ENCODE results near the gene EHHADH.

Gene EHHADH

GRCh38 chr3:185283374-185283935 is 29.6 kb upstream of the EHHADH start:
- H3K27ac ChIP-seq (ENCODE audit: low read depth, low read length), result no peak overlapping the region
- no peak overlapping the region for H2AK5ac ChIP-seq (ENCODE audit: low read length)
- no peaks in the 10 kb centered on the region for H3K27me3 ChIP-seq (ENCODE audit: insufficient read depth, low read length, poor library complexity)
- H3K23ac ChIP-seq (ENCODE audit: low read length), result no peak overlapping the region
- no peak overlapping the region for H4K5ac ChIP-seq (ENCODE audit: low read length)
- WGBS (ENCODE audit: extremely low coverage, insufficient coverage, low lambda C conversion rate), result no CpG with 5 or more reads among the region's 9 CpGs
- H3K4ac ChIP-seq (ENCODE audit: low read depth, low read length), result no peak overlapping the region
- H3K18ac ChIP-seq (ENCODE audit: low read length), result no peak overlapping the region
- peak overlapping the region; percentile 77 for H3K9ac ChIP-seq (ENCODE audit: low read length)
- H3K79me2 ChIP-seq (ENCODE audit: control insufficient read depth, insufficient read depth, low read length), result peaks cover 4% of the 10 kb centered on the region
- H3K56ac ChIP-seq (ENCODE audit: low read length), result peak overlapping the region; percentile 77
- peaks cover 2% of the 10 kb centered on the region for H3K79me1 ChIP-seq (ENCODE audit: low read length)
- no peak overlapping the region for H2BK120ac ChIP-seq (ENCODE audit: low read depth, low read length)
- no peak for DNase-seq
- H2BK5ac ChIP-seq (ENCODE audit: low read length), result no peak overlapping the region
- H3K4me1 ChIP-seq (ENCODE audit: control insufficient read depth, low read depth, low read length), result peaks cover 7% of the 10 kb centered on the region
- H3K4me2 ChIP-seq (ENCODE audit: low read length), result peak overlapping the region; percentile 69
- H3K36me3 ChIP-seq (ENCODE audit: control insufficient read depth, insufficient read depth, low read length), result no peaks in the 10 kb centered on the region
- peak overlapping the region; percentile 81 for H3K4me3 ChIP-seq (ENCODE audit: low read length)
- no peak overlapping the region for H4K8ac ChIP-seq (ENCODE audit: low read depth, low read length)
- H2BK15ac ChIP-seq (replicated peaks; ENCODE audit: low read depth), result no peak overlapping the region

GRCh38 chr3:185282696-185283373 is 29.0 kb upstream of the EHHADH start:
- H2BK5ac ChIP-seq (ENCODE audit: low read length), result no peak overlapping the region
- H3K4ac ChIP-seq (ENCODE audit: low read depth, low read length), result no peak overlapping the region
- H3K4me3 ChIP-seq (ENCODE audit: low read length), result peak overlapping the region; percentile 81
- H3K56ac ChIP-seq (ENCODE audit: low read length), result peak overlapping the region; percentile 83
- H3K18ac ChIP-seq (ENCODE audit: low read length), result peak overlapping the region; percentile 20
- peak overlapping the region; percentile 89 for H3K4me2 ChIP-seq (ENCODE audit: low read length)
- peak overlapping the region; percentile 77 for H3K9ac ChIP-seq (ENCODE audit: low read length)
- H3K79me1 ChIP-seq (ENCODE audit: low read length), result peaks cover 2% of the 10 kb centered on the region
- H3K4me1 ChIP-seq (ENCODE audit: control insufficient read depth, low read depth, low read length), result peaks cover 7% of the 10 kb centered on the region
- peak overlapping the region; percentile 44 for H4K5ac ChIP-seq (ENCODE audit: low read length)
- H3K79me2 ChIP-seq (ENCODE audit: control insufficient read depth, insufficient read depth, low read length), result peaks cover 4% of the 10 kb centered on the region
- no peak overlapping the region for H3K27ac ChIP-seq (ENCODE audit: low read depth, low read length)
- no peaks in the 10 kb centered on the region for H3K36me3 ChIP-seq (ENCODE audit: control insufficient read depth, insufficient read depth, low read length)
- no peak overlapping the region for H2AK5ac ChIP-seq (ENCODE audit: low read length)
- no peaks in the 10 kb centered on the region for H3K27me3 ChIP-seq (ENCODE audit: insufficient read depth, low read length, poor library complexity)
- H4K8ac ChIP-seq (ENCODE audit: low read depth, low read length), result peak overlapping the region; percentile 69
- no peak overlapping the region for H2BK15ac ChIP-seq (replicated peaks; ENCODE audit: low read depth)
- DNase-seq, result peak; percentile 98
- no CpG with 5 or more reads among the region's 41 CpGs for WGBS (ENCODE audit: extremely low coverage, insufficient coverage, low lambda C conversion rate)
- H2BK120ac ChIP-seq (ENCODE audit: low read depth, low read length), result no peak overlapping the region
- H3K23ac ChIP-seq (ENCODE audit: low read length), result no peak overlapping the region

GRCh38 chr3:185280572-185281365 is 26.9 kb upstream of the EHHADH start:
- DNase-seq, result peak; percentile 70
- no peak overlapping the region for H4K8ac ChIP-seq (ENCODE audit: low read depth, low read length)
- H3K23ac ChIP-seq (ENCODE audit: low read length), result no peak overlapping the region
- peaks cover 2% of the 10 kb centered on the region for H3K79me1 ChIP-seq (ENCODE audit: low read length)
- H2BK15ac ChIP-seq (replicated peaks; ENCODE audit: low read depth), result no peak overlapping the region
- no peak overlapping the region for H3K4me2 ChIP-seq (ENCODE audit: low read length)
- WGBS (ENCODE audit: extremely low coverage, insufficient coverage, low lambda C conversion rate), result 100% methylated on average over 1 of the region's 4 CpGs
- H2AK5ac ChIP-seq (ENCODE audit: low read length), result no peak overlapping the region
- no peaks in the 10 kb centered on the region for H3K36me3 ChIP-seq (ENCODE audit: control insufficient read depth, insufficient read depth, low read length)
- H3K27me3 ChIP-seq (ENCODE audit: insufficient read depth, low read length, poor library complexity), result no peaks in the 10 kb centered on the region
- no peak overlapping the region for H3K4ac ChIP-seq (ENCODE audit: low read depth, low read length)
- no peak overlapping the region for H4K5ac ChIP-seq (ENCODE audit: low read length)
- H3K18ac ChIP-seq (ENCODE audit: low read length), result no peak overlapping the region
- peaks cover 4% of the 10 kb centered on the region for H3K79me2 ChIP-seq (ENCODE audit: control insufficient read depth, insufficient read depth, low read length)
- H3K9ac ChIP-seq (ENCODE audit: low read length), result no peak overlapping the region
- H3K4me3 ChIP-seq (ENCODE audit: low read length), result no peak overlapping the region
- no peak overlapping the region for H2BK5ac ChIP-seq (ENCODE audit: low read length)
- peaks cover 7% of the 10 kb centered on the region for H3K4me1 ChIP-seq (ENCODE audit: control insufficient read depth, low read depth, low read length)
- H2BK120ac ChIP-seq (ENCODE audit: low read depth, low read length), result no peak overlapping the region
- H3K56ac ChIP-seq (ENCODE audit: low read length), result no peak overlapping the region
- no peak overlapping the region for H3K27ac ChIP-seq (ENCODE audit: low read depth, low read length)

GRCh38 chr3:185279587-185280138 is 25.8 kb upstream of the EHHADH start:
- no peak overlapping the region for H2BK120ac ChIP-seq (ENCODE audit: low read depth, low read length)
- no peak overlapping the region for H2AK5ac ChIP-seq (ENCODE audit: low read length)
- peaks cover 3% of the 10 kb centered on the region for H3K79me2 ChIP-seq (ENCODE audit: control insufficient read depth, insufficient read depth, low read length)
- H3K4ac ChIP-seq (ENCODE audit: low read depth, low read length), result no peak overlapping the region
- no peak for DNase-seq
- no peak overlapping the region for H3K9ac ChIP-seq (ENCODE audit: low read length)
- no peak overlapping the region for H2BK5ac ChIP-seq (ENCODE audit: low read length)
- no peak overlapping the region for H3K4me3 ChIP-seq (ENCODE audit: low read length)
- H3K23ac ChIP-seq (ENCODE audit: low read length), result no peak overlapping the region
- H3K79me1 ChIP-seq (ENCODE audit: low read length), result peaks cover 2% of the 10 kb centered on the region
- H3K4me1 ChIP-seq (ENCODE audit: control insufficient read depth, low read depth, low read length), result peaks cover 7% of the 10 kb centered on the region
- no CpG with 5 or more reads among the region's 7 CpGs for WGBS (ENCODE audit: extremely low coverage, insufficient coverage, low lambda C conversion rate)
- H3K36me3 ChIP-seq (ENCODE audit: control insufficient read depth, insufficient read depth, low read length), result no peaks in the 10 kb centered on the region
- no peak overlapping the region for H4K8ac ChIP-seq (ENCODE audit: low read depth, low read length)
- H3K18ac ChIP-seq (ENCODE audit: low read length), result no peak overlapping the region
- H4K5ac ChIP-seq (ENCODE audit: low read length), result no peak overlapping the region
- no peak overlapping the region for H3K4me2 ChIP-seq (ENCODE audit: low read length)
- no peaks in the 10 kb centered on the region for H3K27me3 ChIP-seq (ENCODE audit: insufficient read depth, low read length, poor library complexity)
- no peak overlapping the region for H2BK15ac ChIP-seq (replicated peaks; ENCODE audit: low read depth)
- no peak overlapping the region for H3K56ac ChIP-seq (ENCODE audit: low read length)
- no peak overlapping the region for H3K27ac ChIP-seq (ENCODE audit: low read depth, low read length)

GRCh38 chr3:185276415-185276814 is 22.6 kb upstream of the EHHADH start:
- H3K27ac ChIP-seq (ENCODE audit: low read depth, low read length), result no peak overlapping the region
- WGBS (ENCODE audit: extremely low coverage, insufficient coverage, low lambda C conversion rate), result no CpG with 5 or more reads among the region's 4 CpGs
- H3K23ac ChIP-seq (ENCODE audit: low read length), result no peak overlapping the region
- DNase-seq, result no peak
- H3K56ac ChIP-seq (ENCODE audit: low read length), result no peak overlapping the region
- no peak overlapping the region for H3K4me2 ChIP-seq (ENCODE audit: low read length)
- H2BK15ac ChIP-seq (replicated peaks; ENCODE audit: low read depth), result no peak overlapping the region
- H2BK120ac ChIP-seq (ENCODE audit: low read depth, low read length), result no peak overlapping the region
- no peaks in the 10 kb centered on the region for H3K27me3 ChIP-seq (ENCODE audit: insufficient read depth, low read length, poor library complexity)
- H3K79me1 ChIP-seq (ENCODE audit: low read length), result no peaks in the 10 kb centered on the region
- H4K5ac ChIP-seq (ENCODE audit: low read length), result no peak overlapping the region
- no peak overlapping the region for H3K4ac ChIP-seq (ENCODE audit: low read depth, low read length)
- no peaks in the 10 kb centered on the region for H3K36me3 ChIP-seq (ENCODE audit: control insufficient read depth, insufficient read depth, low read length)
- no peak overlapping the region for H2AK5ac ChIP-seq (ENCODE audit: low read length)
- no peak overlapping the region for H2BK5ac ChIP-seq (ENCODE audit: low read length)
- no peaks in the 10 kb centered on the region for H3K79me2 ChIP-seq (ENCODE audit: control insufficient read depth, insufficient read depth, low read length)
- H3K9ac ChIP-seq (ENCODE audit: low read length), result no peak overlapping the region
- no peak overlapping the region for H4K8ac ChIP-seq (ENCODE audit: low read depth, low read length)
- no peak overlapping the region for H3K18ac ChIP-seq (ENCODE audit: low read length)
- H3K4me1 ChIP-seq (ENCODE audit: control insufficient read depth, low read depth, low read length), result no peaks in the 10 kb centered on the region
- no peak overlapping the region for H3K4me3 ChIP-seq (ENCODE audit: low read length)

All from mesendoderm (in vitro differentiated cells).